Neural progenitor cell (in vitro differentiated cells): ENCODE data around the gene LIG3. TPM values are rescaled to one million over a fixed set of nuclear protein-coding genes. Genes with fewer than 3 reads are reported as not detected.

Experiments used
- DNase-seq: peaks from one replicate; pipeline ENCODE4 v3.0.0-alpha.2; 2016; ENCODE audit warnings: low spot score
- H2AFZ ChIP-seq: fragments of 200-600 bp; sonication (generic); replicated peaks from 2 replicates; pipeline ENCODE4 v1.6.1; 2016; ENCODE audit warnings: antibody characterized with exemption
- H3F3A ChIP-seq: fragments of 200-600 bp; sonication (generic); 2 replicates; pipeline ENCODE4 v1.6.1; 2016; ENCODE audit warnings: antibody characterized with exemption, low read depth
- H3K27ac ChIP-seq: fragments of 200-600 bp; sonication (generic); 2 replicates; pipeline ENCODE4 v1.5.1; 2016; ENCODE audit warnings: mild to moderate bottlenecking
- H3K27me3 ChIP-seq: fragments of 200-600 bp; sonication (generic); 2 replicates; pipeline ENCODE4 v1.6.1; 2016; ENCODE audit warnings: mild to moderate bottlenecking, moderate library complexity
- H3K36me3 ChIP-seq: fragments of 200-600 bp; sonication (generic); 2 replicates; pipeline ENCODE4 v1.5.1; 2016
- H3K4me1 ChIP-seq: fragments of 200-600 bp; sonication (generic); 2 replicates; pipeline ENCODE4 v1.6.1; 2016; ENCODE audit warnings: mixed run types
- H3K4me2 ChIP-seq: fragments of 200-600 bp; sonication (generic); 2 replicates; pipeline ENCODE4 v1.6.1; 2016
- H3K4me3 ChIP-seq: fragments of 200-600 bp; sonication (generic); 2 replicates; pipeline ENCODE4 v1.5.1; 2016
- H3K79me2 ChIP-seq: fragments of 200-600 bp; sonication (generic); 2 replicates; pipeline ENCODE4 v1.6.1; 2016; ENCODE audit warnings: low read depth
- H3K9ac ChIP-seq: fragments of 200-600 bp; sonication (generic); 2 replicates; pipeline ENCODE4 v1.6.1; 2016
- H3K9me3 ChIP-seq: fragments of 200-600 bp; sonication (generic); 2 replicates; pipeline ENCODE4 v1.5.1; 2016; ENCODE audit warnings: low read depth
- H4K20me1 ChIP-seq: fragments of 200-600 bp; sonication (generic); 2 replicates; pipeline ENCODE4 v1.6.1; 2016; ENCODE audit warnings: low read depth
- H3K27ac Mint-ChIP-seq: 3 replicates; pipeline ENCODE4 v1.8.0; 2021; ENCODE audit warnings: mixed read lengths
- H3K27me3 Mint-ChIP-seq: 2 replicates; pipeline ENCODE4 v1.8.0; 2022; ENCODE audit warnings: low read depth, mild to moderate bottlenecking, inconsistent platforms, moderate library complexity, mixed read lengths; ENCODE audit not compliant: insufficient read depth
- H3K36me3 Mint-ChIP-seq: 3 replicates; pipeline ENCODE4 v1.8.0; 2021; ENCODE audit warnings: mixed read lengths
- H3K4me1 Mint-ChIP-seq: 3 replicates; pipeline ENCODE4 v1.8.0; 2021; ENCODE audit warnings: mixed read lengths
- H3K4me3 Mint-ChIP-seq: 3 replicates; pipeline ENCODE4 v1.8.0; 2021; ENCODE audit warnings: mild to moderate bottlenecking, moderate library complexity, mixed read lengths
- H3K9me3 Mint-ChIP-seq: 3 replicates; pipeline ENCODE4 v1.8.0; 2020; ENCODE audit warnings: mixed read lengths
- CTCF ChIP-seq: fragments of 200-600 bp; sonication (generic); IDR thresholded peaks from 2 replicates; pipeline ENCODE4 v1.5.1; 2017; ENCODE audit warnings: antibody characterized with exemption, mild to moderate bottlenecking
- EZH2 ChIP-seq: fragments of 200-600 bp; sonication (generic); IDR thresholded peaks from 2 replicates; pipeline ENCODE4 v1.6.1; 2017; ENCODE audit warnings: antibody characterized with exemption, mild to moderate bottlenecking, moderate library complexity
- EZH2phosphoT487 ChIP-seq: fragments of 200-600 bp; sonication (generic); IDR thresholded peaks from 2 replicates; pipeline ENCODE4 v1.6.1; 2017; ENCODE audit warnings: antibody characterized with exemption
- total RNA-seq: library from RNA; depleted of rRNA; stranded (reverse); fragments of >200 nt; gene quantifications from 2 replicates; pipeline ENCODE4 v1.2.3, GENCODE V29; 2015; ENCODE audit warnings: low replicate concordance

LIG3 gene
- total RNA-seq, 1 donor from 2014 or later: 89.6 TPM

- Mint-ChIP-seq H3K9me3 (no peaks in the 10 kb centered on the region), H3K36me3 (no peaks in the 10 kb centered on the region), H3K4me3 (no peak overlapping the region), H3K4me1 (peaks cover 14% of the 10 kb centered on the region), H3K27ac (no peak overlapping the region), H3K27me3 (peaks cover 2% of the 10 kb centered on the region)
- no peak for DNase-seq
- peaks cover 14% of the 10 kb centered on the region for H3F3A ChIP-seq
- H3K9me3 ChIP-seq: no peaks in the 10 kb centered on the region
- H3K4me1 ChIP-seq: peaks cover 39% of the 10 kb centered on the region
- no peak overlapping the region for H3K27ac ChIP-seq
- no peak overlapping the region for H3K4me2 ChIP-seq
- no peak overlapping the region for H2AFZ ChIP-seq
- H3K27me3 ChIP-seq: no peaks in the 10 kb centered on the region
- H3K36me3 ChIP-seq: no peaks in the 10 kb centered on the region
- no peaks in the 10 kb centered on the region for H3K79me2 ChIP-seq
- TF ChIP-seq EZH2phosphoT487 (no peak), EZH2 (no peak), CTCF (no peak)
- no peaks in the 10 kb centered on the region for H4K20me1 ChIP-seq
- H3K4me3 ChIP-seq: no peak overlapping the region
- H3K9ac ChIP-seq: no peak overlapping the region
Measured at GRCh38 chr17:35053204-35053603, 72.9 kb downstream of the LIG3 start.

- Histone ChIP-seq H3K27me3 (no peaks in the 10 kb centered on the region), H4K20me1 (no peaks in the 10 kb centered on the region), H3K4me2 (no peak overlapping the region), H2AFZ (no peak overlapping the region), H3K4me1 (peaks cover 22% of the 10 kb centered on the region), H3K27ac (no peak overlapping the region), H3K4me3 (no peak overlapping the region), H3K9me3 (no peaks in the 10 kb centered on the region), H3K9ac (no peak overlapping the region), H3F3A (no peaks in the 10 kb centered on the region), H3K79me2 (no peaks in the 10 kb centered on the region), H3K36me3 (no peaks in the 10 kb centered on the region)
- H3K4me3 Mint-ChIP-seq: no peak overlapping the region
- TF ChIP-seq CTCF: no peak
- TF ChIP-seq EZH2phosphoT487: no peak
- no peak for TF ChIP-seq EZH2
- no peaks in the 10 kb centered on the region for H3K9me3 Mint-ChIP-seq
- peaks cover 2% of the 10 kb centered on the region for H3K27me3 Mint-ChIP-seq
- H3K27ac Mint-ChIP-seq: no peak overlapping the region
- peaks cover 3% of the 10 kb centered on the region for H3K36me3 Mint-ChIP-seq
- peaks cover 6% of the 10 kb centered on the region for H3K4me1 Mint-ChIP-seq
- DNase-seq: peak; percentile 29
Measured at GRCh38 chr17:35056013-35056412, 75.7 kb downstream of the LIG3 start.

GRCh38 chr17:35057332-35057915 is 77.1 kb downstream of the LIG3 start:
- Mint-ChIP-seq H3K27ac (no peak overlapping the region), H3K4me1 (peaks cover 5% of the 10 kb centered on the region), H3K27me3 (peaks cover 2% of the 10 kb centered on the region), H3K4me3 (no peak overlapping the region), H3K36me3 (peaks cover 4% of the 10 kb centered on the region), H3K9me3 (no peaks in the 10 kb centered on the region)
- no peak for DNase-seq
- Histone ChIP-seq H3F3A (no peaks in the 10 kb centered on the region), H3K9ac (no peak overlapping the region), H3K4me2 (no peak overlapping the region), H2AFZ (no peak overlapping the region), H3K27ac (no peak overlapping the region), H3K9me3 (no peaks in the 10 kb centered on the region), H4K20me1 (no peaks in the 10 kb centered on the region), H3K36me3 (no peaks in the 10 kb centered on the region), H3K4me1 (peaks cover 10% of the 10 kb centered on the region), H3K4me3 (no peak overlapping the region), H3K27me3 (no peaks in the 10 kb centered on the region), H3K79me2 (no peaks in the 10 kb centered on the region)
- no peak for TF ChIP-seq CTCF
- TF ChIP-seq EZH2phosphoT487: no peak
- no peak for TF ChIP-seq EZH2

Other genes starting within 250 kb of the LIG3 start
- gene CCT6B, start 19.1 kb upstream of the LIG3 start, total RNA-seq: 3.4 and 5.0 TPM in 2 replicates
- gene ZNF830, start 19.0 kb upstream of the LIG3 start, total RNA-seq: 14.5 and 26.1 TPM in 2 replicates
- gene RFFL, start 83.2 kb downstream of the LIG3 start, total RNA-seq: 20.6 and 22.3 TPM in 2 replicates
- 9.0 and 13.2 TPM in 2 replicates for gene RAD51D, start 139.3 kb downstream of the LIG3 start, total RNA-seq
- 0.25 TPM in 1 of 2 replicates, not detected in the other for gene FNDC8, start 141.1 kb downstream of the LIG3 start, total RNA-seq
- gene NLE1, start 161.8 kb downstream of the LIG3 start, total RNA-seq: 12.4 and 29.5 TPM in 2 replicates
- not detected in 2 replicates for gene UNC45B, start 167.3 kb downstream of the LIG3 start, total RNA-seq
- gene SLC35G3, start 213.9 kb downstream of the LIG3 start, total RNA-seq: not detected in 2 replicates